GM21360 (cell line): ENCODE measurements around the gene CCT6B.
"Not testable (repeated sequence)": the region's sequence is repeated elsewhere in the genome, so short reads cannot be mapped to it uniquely, and the experiment has no call there.

Experiments
- ATAC-seq: cut with Tn5 transposase; IDR thresholded peaks from one replicate; pipeline ENCODE4 v1.9.1; 2021; ENCODE audit warnings: mild to moderate bottlenecking, moderate library complexity; ENCODE audit not compliant: unreplicated experiment

Gene CCT6B, protein sequence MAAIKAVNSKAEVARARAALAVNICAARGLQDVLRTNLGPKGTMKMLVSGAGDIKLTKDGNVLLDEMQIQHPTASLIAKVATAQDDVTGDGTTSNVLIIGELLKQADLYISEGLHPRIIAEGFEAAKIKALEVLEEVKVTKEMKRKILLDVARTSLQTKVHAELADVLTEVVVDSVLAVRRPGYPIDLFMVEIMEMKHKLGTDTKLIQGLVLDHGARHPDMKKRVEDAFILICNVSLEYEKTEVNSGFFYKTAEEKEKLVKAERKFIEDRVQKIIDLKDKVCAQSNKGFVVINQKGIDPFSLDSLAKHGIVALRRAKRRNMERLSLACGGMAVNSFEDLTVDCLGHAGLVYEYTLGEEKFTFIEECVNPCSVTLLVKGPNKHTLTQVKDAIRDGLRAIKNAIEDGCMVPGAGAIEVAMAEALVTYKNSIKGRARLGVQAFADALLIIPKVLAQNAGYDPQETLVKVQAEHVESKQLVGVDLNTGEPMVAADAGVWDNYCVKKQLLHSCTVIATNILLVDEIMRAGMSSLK

GRCh38 chr17:34961093-34961911 is at the start of gene CCT6B, which contains the start of gene ZNF830:
TSS of gene CCT6B (minus strand) at chr17:34961460. CDS start at chr17:34961393, 67 bp downstream.
TSS of gene ZNF830 (plus strand) at chr17:34961540. CDS start at chr17:34961567, 27 bp downstream.
- peak; percentile 89 for ATAC-seq

DNA sequence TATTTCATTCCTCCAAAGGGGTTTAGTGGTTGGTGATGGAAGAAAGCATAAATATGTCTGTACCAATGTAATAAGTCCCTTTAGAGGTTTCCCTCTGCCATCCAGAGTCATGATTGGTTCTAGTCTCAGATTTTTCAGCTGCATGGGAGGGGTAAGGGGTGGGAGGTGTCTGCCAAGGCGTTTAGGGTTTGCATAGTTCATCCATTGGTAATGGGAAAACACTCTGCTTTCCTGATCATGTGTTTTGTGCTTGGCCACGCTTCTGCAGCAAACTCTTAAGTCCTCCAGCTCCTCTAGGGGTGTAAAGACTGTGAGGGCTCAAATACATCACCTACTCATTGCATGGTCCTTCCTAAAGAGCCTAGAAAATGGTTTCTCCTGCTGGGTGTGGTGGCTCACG is 48.8 kb upstream of the CCT6B start:
- ATAC-seq: no peak

DNA sequence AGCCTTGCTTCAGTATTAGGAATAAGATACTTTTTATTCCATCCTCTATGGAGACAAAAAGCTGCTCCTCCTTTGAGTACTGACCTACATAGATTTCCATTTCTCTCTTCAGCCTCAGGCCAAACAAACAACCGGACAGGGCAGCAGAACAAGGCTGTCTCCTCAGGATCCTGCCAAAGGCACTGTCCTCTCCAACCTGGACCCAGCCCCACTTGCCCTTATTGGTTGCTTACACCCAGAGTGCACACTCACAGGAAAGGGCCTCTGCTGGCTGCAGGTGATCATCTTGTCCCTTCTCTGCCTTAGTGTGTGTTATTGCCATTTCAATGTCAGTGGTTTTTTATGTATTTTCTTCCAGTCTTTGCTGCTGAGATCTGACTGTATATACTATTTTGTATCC is 45.7 kb upstream of the CCT6B start:
- ATAC-seq: no peak

DNA sequence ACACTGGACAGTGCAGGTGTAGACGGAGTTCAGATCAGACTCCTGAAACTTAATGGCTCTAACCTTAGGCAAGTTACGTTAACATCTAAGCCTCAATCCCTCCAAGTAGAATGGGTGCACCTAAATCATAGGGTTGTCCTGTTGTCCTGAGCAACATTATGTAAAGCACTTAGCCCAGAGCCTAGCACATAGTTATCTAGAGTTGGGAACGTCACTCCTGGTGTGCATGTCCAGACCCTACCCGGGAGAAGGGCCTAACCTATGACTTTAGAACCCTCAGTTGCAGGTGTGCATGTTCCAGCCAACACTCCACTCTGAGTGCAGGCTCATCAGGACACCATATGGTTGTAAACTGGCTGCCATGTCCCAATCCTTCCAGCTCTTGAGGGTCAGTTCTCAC is 45.1 kb upstream of the CCT6B start:
- no peak for ATAC-seq

DNA sequence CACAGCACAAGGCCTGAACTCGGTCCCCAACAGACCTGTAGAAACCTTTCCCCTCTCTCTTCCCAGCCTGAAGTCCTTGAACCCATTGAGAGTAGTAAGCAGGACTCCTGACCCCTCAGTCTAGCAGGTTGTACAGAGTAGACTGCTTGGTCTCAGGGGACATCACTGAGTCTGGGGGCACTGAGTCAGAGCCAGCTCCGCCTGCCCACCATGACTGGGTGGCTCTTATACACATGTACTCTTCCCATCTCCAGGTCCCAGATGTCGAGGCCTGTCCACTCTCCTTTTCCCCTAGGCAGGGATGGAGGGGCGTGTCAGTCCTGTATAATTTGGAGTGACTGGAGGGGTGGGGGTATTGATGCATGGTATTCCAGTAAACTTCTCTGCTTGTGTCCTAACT is 42.5 kb upstream of the CCT6B start:
- no peak for ATAC-seq

DNA sequence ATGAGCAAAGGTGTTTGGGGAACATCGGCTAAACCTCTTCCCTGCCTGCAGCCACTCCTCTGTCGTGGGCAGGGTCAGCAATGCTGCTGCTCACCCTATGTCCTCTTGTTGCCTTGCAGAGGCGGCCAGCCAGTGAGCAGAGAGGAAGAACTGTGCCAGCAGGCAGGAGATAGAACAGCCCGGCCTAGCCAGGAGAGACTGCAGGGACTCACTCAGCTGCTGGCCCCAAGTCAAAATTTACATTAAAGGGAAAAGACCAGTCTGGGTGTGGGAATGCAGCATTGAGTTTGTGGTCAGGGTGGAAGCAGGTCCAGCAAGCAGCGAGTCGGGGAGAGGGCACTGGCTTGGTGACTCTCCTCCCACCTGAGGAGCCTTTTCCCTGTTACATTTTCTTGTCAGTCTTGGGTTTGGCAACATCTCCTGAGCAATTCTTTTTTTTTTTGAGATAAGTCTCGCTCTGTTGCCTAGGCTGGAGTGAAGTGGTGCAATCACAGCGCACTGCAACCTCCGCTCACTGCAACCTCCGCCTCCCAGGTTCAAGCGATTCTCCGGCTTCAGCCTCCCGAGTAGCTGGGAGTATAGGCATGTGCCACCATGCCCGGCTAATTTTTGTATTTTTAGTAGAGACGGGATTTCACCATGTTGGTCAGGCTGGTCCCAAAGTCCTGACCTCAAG is 41.8 kb upstream of the CCT6B start:
- no peak for ATAC-seq

- no peak for ATAC-seq
Measured at GRCh38 chr17:35001549-35001948, 40.3 kb upstream of the CCT6B start.

DNA sequence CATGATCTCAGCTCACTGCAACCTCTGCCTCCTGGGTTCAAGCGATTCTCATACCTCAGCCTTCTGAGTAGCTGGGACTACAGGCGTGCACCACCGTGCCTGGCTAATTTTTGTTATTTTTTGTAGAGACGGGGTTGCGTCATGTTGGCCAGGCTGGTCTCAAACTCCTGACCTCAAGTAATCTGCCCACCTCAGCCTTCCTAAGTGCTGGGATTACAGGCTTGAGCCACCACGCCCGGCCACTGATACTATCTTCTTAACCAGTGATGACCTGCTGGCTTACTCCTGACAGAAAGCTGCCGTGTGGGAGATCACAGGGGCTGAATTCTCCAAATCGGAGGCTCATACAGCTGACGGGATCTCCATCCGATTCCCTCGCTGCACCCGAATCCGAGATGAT is 39.7 kb upstream of the CCT6B start:
- not testable (repeated sequence) for ATAC-seq

DNA sequence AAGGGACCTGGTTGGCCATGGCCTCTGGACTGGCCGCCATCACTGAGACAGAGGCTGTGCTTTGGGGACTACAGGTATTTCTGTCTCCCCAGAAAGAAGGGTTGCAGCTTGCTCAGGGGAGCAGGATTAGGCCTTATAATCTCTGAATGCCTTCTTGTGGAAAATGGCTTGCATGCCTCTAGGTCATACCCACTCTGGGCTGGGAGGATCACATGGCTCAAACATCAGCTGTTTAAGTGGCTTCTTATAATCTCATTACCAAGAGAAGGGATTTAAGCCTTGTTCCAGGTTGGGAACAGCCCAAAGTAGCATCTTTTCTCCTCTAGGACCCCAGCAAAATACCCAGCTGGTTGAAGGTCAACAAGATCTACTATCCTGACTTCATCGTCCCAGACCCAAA is 38.2 kb upstream of the CCT6B start:
- no peak for ATAC-seq

DNA sequence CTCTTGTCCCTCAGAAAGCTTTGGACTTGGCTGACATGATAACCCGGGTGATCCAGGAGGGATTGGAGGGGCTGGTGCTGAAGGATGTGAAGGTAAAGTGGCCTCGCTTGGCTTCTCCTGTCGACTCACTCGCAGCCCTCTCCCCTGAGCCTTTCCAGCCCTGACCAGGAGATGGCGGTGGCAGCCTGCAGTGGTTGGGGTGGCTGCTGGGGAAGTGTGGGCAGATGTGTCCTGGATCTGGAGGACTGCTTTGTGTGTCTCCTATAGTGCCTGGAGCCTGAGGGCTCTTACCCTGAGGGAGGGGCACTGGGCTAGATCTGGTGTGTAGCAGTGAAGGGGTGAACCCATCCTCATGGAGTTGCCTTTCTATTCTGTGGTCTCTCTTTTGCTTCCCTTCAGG is 36.9 kb upstream of the CCT6B start:
- ATAC-seq: no peak

DNA sequence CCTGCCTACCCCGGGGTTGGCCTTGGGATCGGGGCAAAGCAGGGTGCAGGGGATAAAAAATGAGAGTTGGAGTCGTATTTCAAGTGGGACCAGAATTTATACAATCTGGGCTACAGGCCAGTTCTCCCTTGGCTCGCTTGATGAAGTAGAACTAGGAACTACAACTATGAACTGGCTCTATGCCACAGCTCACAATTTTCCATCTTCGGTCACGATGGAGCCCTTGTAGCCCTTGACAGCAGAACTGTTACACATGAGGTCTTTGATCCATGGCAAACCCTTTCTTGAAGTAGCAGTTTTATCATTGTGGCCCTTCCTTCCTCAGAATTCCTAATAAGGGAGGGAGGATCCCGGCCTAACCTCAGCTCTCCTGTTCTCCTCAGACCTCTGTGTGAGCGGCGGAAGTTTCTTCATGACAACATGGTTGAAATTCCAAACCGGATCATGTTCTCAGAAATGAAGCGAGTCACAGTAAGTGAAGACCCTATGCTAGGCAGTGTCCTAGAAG is 36.1 kb upstream of the CCT6B start:
- no peak for ATAC-seq

GRCh38 chr17:34996422-34997285 is 35.4 kb upstream of the CCT6B start:
- ATAC-seq: no peak

- no peak for ATAC-seq
Measured at GRCh38 chr17:34993031-34993430, 31.8 kb upstream of the CCT6B start.

DNA sequence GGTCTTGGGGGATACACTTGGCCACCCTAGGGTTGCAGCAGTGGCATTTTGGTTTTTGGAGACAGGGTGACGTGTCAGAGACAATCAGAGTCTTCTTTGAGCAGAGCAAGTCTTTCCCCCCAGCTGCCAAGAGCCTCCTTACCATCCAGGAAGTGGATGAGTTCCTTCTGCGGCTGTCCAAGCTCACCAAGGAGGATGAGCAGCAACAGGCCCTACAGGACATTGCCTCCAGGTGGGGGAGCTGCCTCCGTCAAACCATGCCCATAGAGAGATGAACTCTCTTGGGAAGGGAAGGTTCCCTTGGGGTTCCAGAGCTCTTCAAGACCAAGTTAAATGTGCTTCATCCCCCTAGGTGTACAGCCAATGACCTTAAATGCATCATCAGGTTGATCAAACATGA is 30.3 kb upstream of the CCT6B start:
- no peak for ATAC-seq

DNA sequence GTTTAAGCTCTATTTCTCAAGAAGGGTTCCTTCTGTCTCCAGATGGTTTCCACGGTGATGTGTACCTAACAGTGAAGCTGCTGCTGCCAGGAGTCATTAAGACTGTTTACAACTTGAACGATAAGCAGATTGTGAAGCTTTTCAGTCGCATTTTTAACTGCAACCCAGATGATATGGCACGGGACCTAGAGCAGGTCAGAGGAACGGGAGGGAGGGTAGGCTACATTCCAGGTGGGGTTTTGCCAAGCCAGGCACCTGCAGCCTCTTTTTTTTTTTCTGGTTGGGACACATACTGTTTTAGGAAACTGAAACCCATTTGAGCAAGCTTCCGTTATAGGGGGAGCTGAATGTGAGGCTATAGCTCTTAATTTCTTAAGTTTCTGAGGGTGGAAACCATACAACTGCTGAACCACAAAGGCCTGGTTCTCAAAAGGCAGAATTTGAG is 29.7 kb upstream of the CCT6B start:
- ATAC-seq: no peak

DNA sequence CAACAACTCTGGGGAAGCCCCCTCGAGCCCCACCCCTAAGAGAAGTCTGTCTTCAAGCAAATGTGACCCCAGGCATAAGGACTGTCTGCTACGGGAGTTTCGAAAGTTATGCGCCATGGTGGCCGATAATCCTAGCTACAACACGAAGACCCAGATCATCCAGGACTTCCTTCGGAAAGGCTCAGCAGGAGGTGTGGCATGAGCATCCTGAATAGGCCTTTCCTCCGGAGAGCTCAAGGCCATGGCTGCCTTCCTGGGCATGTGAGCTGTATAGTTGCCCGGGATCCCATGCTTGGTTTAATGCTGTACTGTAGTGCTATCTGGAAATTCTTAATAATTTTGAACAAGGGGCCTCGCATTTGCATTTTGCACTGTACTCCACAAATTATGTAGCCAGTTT is 28.2 kb upstream of the CCT6B start:
- ATAC-seq: no peak

- ATAC-seq: no peak
Measured at GRCh38 chr17:34988644-34989043, 27.4 kb upstream of the CCT6B start.

DNA sequence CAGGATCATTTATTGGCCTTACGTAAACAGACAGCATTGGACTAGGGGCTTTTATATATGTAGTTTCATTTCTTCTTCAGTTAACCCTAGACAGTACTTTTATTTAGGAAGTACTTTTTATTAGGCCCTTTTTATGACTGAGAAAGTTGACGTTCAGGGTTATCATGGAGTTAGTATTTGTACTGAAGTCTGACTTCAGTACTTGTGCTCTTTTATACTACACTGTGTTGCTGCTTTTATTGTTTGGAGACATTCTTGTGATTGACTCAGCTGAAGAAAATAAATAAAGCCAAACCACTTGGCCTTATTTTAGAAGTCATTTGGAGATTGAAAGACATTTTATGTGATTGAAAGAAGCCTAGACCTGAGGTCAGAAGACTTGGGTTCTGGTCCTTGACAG is 26.0 kb upstream of the CCT6B start:
- no peak for ATAC-seq

- no peak for ATAC-seq
Measured at GRCh38 chr17:34981538-34982241, 20.4 kb upstream of the CCT6B start.
